ENCODE measurements around the gene ERC2. TPM values are rescaled to one million over a fixed set of nuclear protein-coding genes. Genes with fewer than 3 reads are reported as not detected.

Gene ERC2
- total and polyA plus RNA-seq, 11 donors = 0.16 to 3.8 (median 1.6) TPM

DNA sequence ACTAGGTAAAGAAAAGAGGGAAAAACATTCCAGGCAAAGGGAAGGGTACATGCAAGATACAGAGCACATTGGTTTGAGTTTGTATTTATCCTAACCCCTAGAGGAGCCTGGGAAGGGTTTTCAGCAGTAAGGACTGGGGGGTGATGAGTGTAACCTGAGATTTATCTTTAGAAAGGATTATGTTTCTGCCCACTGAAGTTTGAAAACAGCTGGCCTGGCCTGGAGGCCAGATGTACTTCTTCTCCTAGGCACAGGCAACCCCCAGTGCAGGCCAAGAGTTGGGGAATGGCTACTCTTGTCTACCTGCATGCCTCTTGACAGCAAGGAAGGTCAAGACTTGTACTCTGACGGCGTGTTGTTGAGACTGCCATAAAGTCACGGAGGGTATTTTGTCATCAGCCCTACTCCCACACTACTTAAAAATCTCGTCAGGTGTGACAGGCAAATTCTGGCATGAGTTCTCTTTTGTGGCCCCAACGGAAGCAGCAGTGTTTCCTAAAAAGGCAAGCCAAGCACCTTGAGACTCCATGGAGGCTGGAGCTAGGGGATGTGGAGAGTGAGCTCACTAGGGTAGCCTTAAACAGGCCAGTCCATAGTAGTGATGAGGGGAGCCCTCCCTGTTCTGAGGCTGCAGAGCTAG is 739.7 kb downstream of the ERC2 start:
- no peak for DNase-seq
- H3K27ac ChIP-seq = no peak overlapping the region
- ATAC-seq = no peak
- no peak overlapping the region for H3K4me3 ChIP-seq
- H3K27me3 ChIP-seq = peaks cover 0 to 10% (median 0%) of the 10 kb centered on the region in 9 donors
- 85 to 92% (median 86%) methylated on average over 5 of the region's 5 CpGs for WGBS, 4 donors
- intact Hi-C loops (cut with DNase I) = loop anchor here in 2 of 10 donors (10.0 kb wide), 3 partner anchors 204 to 774 kb away; no protein-coding TSS in a partner anchor
- H3K4me1 ChIP-seq = no peaks in the 10 kb centered on the region
- no peak for TF ChIP-seq POLR2A (IDR thresholded peaks at IDR 0.05)
- TF ChIP-seq, protein P1, sequence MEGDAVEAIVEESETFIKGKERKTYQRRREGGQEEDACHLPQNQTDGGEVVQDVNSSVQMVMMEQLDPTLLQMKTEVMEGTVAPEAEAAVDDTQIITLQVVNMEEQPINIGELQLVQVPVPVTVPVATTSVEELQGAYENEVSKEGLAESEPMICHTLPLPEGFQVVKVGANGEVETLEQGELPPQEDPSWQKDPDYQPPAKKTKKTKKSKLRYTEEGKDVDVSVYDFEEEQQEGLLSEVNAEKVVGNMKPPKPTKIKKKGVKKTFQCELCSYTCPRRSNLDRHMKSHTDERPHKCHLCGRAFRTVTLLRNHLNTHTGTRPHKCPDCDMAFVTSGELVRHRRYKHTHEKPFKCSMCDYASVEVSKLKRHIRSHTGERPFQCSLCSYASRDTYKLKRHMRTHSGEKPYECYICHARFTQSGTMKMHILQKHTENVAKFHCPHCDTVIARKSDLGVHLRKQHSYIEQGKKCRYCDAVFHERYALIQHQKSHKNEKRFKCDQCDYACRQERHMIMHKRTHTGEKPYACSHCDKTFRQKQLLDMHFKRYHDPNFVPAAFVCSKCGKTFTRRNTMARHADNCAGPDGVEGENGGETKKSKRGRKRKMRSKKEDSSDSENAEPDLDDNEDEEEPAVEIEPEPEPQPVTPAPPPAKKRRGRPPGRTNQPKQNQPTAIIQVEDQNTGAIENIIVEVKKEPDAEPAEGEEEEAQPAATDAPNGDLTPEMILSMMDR (IDR thresholded peaks at IDR 0.05) = no peak
- no peaks in the 10 kb centered on the region for H3K36me3 ChIP-seq
- no peaks in the 10 kb centered on the region for H3K9me3 ChIP-seq

DNA sequence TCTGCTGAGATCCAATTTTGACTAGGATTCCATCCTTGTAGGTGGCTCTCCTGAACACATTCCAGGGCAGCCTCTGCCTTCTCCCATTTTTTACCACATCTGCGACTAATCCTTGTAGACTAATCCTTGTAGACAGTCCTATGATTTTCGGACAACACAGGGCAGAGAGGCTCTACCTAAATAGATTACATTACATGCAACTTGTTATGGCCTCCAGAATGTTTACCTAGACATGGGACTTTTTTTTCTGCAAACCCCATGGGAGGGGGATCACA is 741.8 kb downstream of the ERC2 start:
- intact Hi-C loops (cut with DNase I) = loop anchor here in 2 of 10 donors (10.0 kb wide), 3 partner anchors 202 to 772 kb away; no protein-coding TSS in a partner anchor
- TF ChIP-seq, protein P1 (IDR thresholded peaks at IDR 0.05) = no peak
- TF ChIP-seq POLR2A (IDR thresholded peaks at IDR 0.05) = no peak
- 91 to 97% (median 91%) methylated on average over 2 of the region's 2 CpGs for whole genome bisulfite sequencing, 4 donors
- H3K9me3 ChIP-seq = no peaks in the 10 kb centered on the region
- H3K27me3 ChIP-seq = peaks cover 0 to 25% (median 0%) of the 10 kb centered on the region in 9 donors
- no peak overlapping the region for H3K27ac ChIP-seq
- DNase-seq = no peak
- H3K36me3 ChIP-seq = no peaks in the 10 kb centered on the region
- no peaks in the 10 kb centered on the region for H3K4me1 ChIP-seq
- ATAC-seq = no peak
- no peak overlapping the region for H3K4me3 ChIP-seq

DNA sequence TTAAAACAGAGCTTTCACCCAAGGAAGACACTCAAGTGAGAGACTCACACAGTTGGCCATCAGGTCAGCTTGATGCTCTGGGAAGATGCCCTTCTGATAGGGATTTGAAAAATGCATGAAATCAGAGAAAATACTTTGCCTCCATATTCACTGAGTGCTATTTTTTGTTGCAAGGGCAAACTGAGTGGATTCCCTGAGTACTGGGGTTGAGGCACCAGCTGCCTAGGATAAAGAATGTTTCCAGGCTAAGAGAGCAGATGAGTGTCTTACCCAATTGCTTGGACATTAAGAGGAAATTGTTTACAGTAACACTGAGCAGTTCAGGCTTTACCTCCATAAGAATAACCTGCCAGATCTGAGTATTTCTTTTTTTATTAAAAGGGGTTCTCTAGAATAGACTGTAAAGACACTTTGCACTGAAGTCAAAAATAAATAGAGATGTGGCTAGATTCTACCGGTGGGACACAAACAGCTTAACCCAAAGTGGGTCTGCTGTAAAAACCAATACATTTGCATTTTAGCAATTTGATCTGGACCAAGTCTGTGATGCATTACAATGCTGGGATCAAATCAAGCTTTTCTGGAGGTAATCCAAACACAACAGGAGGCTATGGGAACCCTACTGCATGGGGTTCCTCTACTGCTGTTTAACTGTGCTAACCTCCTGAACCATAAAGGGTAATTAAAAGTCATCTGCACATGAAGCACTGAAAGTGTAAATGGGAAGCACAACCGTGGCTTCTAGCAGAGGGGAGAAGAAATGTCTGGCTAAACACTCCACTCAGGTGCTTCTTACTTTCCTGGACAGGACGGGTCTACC is 742.4 kb downstream of the ERC2 start:
- Histone ChIP-seq H3K4me1 (no peaks in the 10 kb centered on the region), H3K9me3 (no peaks in the 10 kb centered on the region), H3K27me3 (peaks cover 0 to 30% (median 0%) of the 10 kb centered on the region in 9 donors), H3K36me3 (no peaks in the 10 kb centered on the region), H3K27ac (no peak overlapping the region), H3K4me3 (no peak overlapping the region)
- ATAC-seq (no peak), DNase-seq (no peak)
- TF ChIP-seq, protein P1 (IDR thresholded peaks at IDR 0.05) = no peak
- intact Hi-C loops (cut with DNase I) = loop anchor here in 2 of 10 donors (10.0 kb wide), 3 partner anchors 201 to 771 kb away; no protein-coding TSS in a partner anchor
- WGBS, 4 donors = 42 to 53% (median 48%) methylated on average over 3 of the region's 3 CpGs

DNA sequence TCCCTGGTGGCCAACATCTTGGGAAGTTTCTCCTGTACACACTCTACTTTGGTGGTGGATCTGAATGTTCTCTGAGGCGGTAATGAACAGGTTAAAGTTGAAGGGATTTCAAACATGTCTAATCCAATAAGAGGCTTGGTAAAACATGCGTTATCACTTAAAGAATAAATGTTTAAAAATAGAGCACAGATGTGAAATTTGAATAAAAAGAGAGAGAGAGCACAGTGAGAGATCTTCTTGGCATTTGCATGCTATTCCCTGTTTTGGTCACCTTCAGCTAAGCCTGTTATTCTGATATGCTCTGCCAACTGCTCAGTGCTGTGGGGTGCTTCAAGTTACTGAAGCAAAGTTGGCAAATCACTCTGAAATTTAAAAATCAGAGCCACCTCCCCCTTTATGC is 743.4 kb downstream of the ERC2 start:
- no peaks in the 10 kb centered on the region for H3K36me3 ChIP-seq
- H3K27ac ChIP-seq = no peak overlapping the region
- no peak overlapping the region for H3K4me3 ChIP-seq
- intact Hi-C loops (cut with DNase I) = loop anchor here in 4 of 10 donors (5.0 to 10.0 kb wide), 4 partner anchors 200 to 770 kb away; partner anchors contain the start of gene WNT5A (in 2 of the 4)
- no peaks in the 10 kb centered on the region for H3K4me1 ChIP-seq
- no peak for TF ChIP-seq POLR2A (IDR thresholded peaks at IDR 0.05)
- TF ChIP-seq, protein P1 (IDR thresholded peaks at IDR 0.05) = no peak
- WGBS, 4 donors = 57 to 64% (median 60%) methylated on average over 2 of the region's 2 CpGs
- no peaks in the 10 kb centered on the region for H3K9me3 ChIP-seq
- no peak for DNase-seq
- ATAC-seq = no peak
- H3K27me3 ChIP-seq = peaks cover 0 to 37% (median 0%) of the 10 kb centered on the region in 9 donors

Data from heart left ventricle (tissue), 16 donors.